ENCODE data around the gene RBM19. TPM values are rescaled to one million over a fixed set of nuclear protein-coding genes. Genes with fewer than 3 reads are reported as not detected.
"Not testable (repeated sequence)": the region's sequence is repeated elsewhere in the genome, so short reads cannot be mapped to it uniquely, and the experiment has no call there.

Gene RBM19
- 102 and 105 TPM in 2 replicates for total RNA-seq

- Mint-ChIP-seq H3K9me3 (no peaks in the 10 kb centered on the region), H3K4me3 (peak within 1 kb of the TSS; percentile 100), H3K27ac (peak within 1 kb of the TSS; percentile 100), H3K36me3 (ENCODE audit: low read depth) (peaks cover 32% of the 10 kb centered on the region), H3K4me1 (peaks cover 42% of the 10 kb centered on the region), H3K27me3 (peaks cover 5% of the 10 kb centered on the region)
- intact Hi-C loops (cut with micrococcal nuclease): no loop called here
- DNase-seq: peak; percentile 99
Observed at GRCh38 chr12:113965951-113966797, at the start of gene RBM19. Gene RBM19, minus strand, starts transcription at chr12:113966325. Its CDS starts 98 bp downstream, at chr12:113966227.

GRCh38 chr12:114015851-114016250, 49.7 kb upstream of the RBM19 start:
- no peaks in the 10 kb centered on the region for H3K4me1 Mint-ChIP-seq
- no peak overlapping the region for H3K27ac Mint-ChIP-seq
- DNase-seq: no peak
- no peaks in the 10 kb centered on the region for H3K36me3 Mint-ChIP-seq (ENCODE audit: low read depth)
- intact Hi-C loops (cut with micrococcal nuclease): no loop called here
- no peaks in the 10 kb centered on the region for H3K27me3 Mint-ChIP-seq
- H3K9me3 Mint-ChIP-seq: peaks cover 4% of the 10 kb centered on the region
- H3K4me3 Mint-ChIP-seq: no peak overlapping the region

- intact Hi-C loops (cut with micrococcal nuclease): no loop called here
- H3K36me3 Mint-ChIP-seq (ENCODE audit: low read depth): no peaks in the 10 kb centered on the region
- no peak overlapping the region for H3K4me3 Mint-ChIP-seq
Observed at GRCh38 chr12:114013575-114014345, 47.6 kb upstream of the RBM19 start.

GRCh38 chr12:114012744-114013431, 46.8 kb upstream of the RBM19 start:
- no peaks in the 10 kb centered on the region for H3K36me3 Mint-ChIP-seq (ENCODE audit: low read depth)
- H3K27ac Mint-ChIP-seq: no peak overlapping the region
- intact Hi-C loops (cut with micrococcal nuclease): no loop called here
- H3K9me3 Mint-ChIP-seq: peaks cover 4% of the 10 kb centered on the region
- no peak overlapping the region for H3K4me3 Mint-ChIP-seq
- peaks cover 3% of the 10 kb centered on the region for H3K27me3 Mint-ChIP-seq
- DNase-seq: no peak
- no peaks in the 10 kb centered on the region for H3K4me1 Mint-ChIP-seq

More at GRCh38 chr12:114013575-114014345, 47.6 kb upstream of the RBM19 start:
- DNase-seq: no peak
- Mint-ChIP-seq H3K9me3 (peaks cover 4% of the 10 kb centered on the region), H3K4me1 (no peaks in the 10 kb centered on the region), H3K27me3 (peaks cover 3% of the 10 kb centered on the region), H3K27ac (no peak overlapping the region)

- no peaks in the 10 kb centered on the region for H3K36me3 Mint-ChIP-seq (ENCODE audit: low read depth)
- intact Hi-C loops (cut with micrococcal nuclease): no loop called here
- H3K4me3 Mint-ChIP-seq: no peak overlapping the region
- DNase-seq: no peak
- H3K9me3 Mint-ChIP-seq: peaks cover 4% of the 10 kb centered on the region
- peaks cover 3% of the 10 kb centered on the region for H3K27me3 Mint-ChIP-seq
- no peaks in the 10 kb centered on the region for H3K4me1 Mint-ChIP-seq
- no peak overlapping the region for H3K27ac Mint-ChIP-seq
Observed at GRCh38 chr12:114011711-114012110, 45.6 kb upstream of the RBM19 start.

- H3K36me3 Mint-ChIP-seq (ENCODE audit: low read depth): no peaks in the 10 kb centered on the region
- H3K4me1 Mint-ChIP-seq: no peaks in the 10 kb centered on the region
- no peak for DNase-seq
- no peak overlapping the region for H3K4me3 Mint-ChIP-seq
- H3K27me3 Mint-ChIP-seq: peaks cover 3% of the 10 kb centered on the region
- intact Hi-C loops (cut with micrococcal nuclease): no loop called here
- H3K27ac Mint-ChIP-seq: no peak overlapping the region
- H3K9me3 Mint-ChIP-seq: no peaks in the 10 kb centered on the region
Observed at GRCh38 chr12:114006482-114007425, 40.6 kb upstream of the RBM19 start.

- no peak overlapping the region for H3K27ac Mint-ChIP-seq
- intact Hi-C loops (cut with micrococcal nuclease): no loop called here
- no peaks in the 10 kb centered on the region for H3K36me3 Mint-ChIP-seq (ENCODE audit: low read depth)
- H3K4me3 Mint-ChIP-seq: no peak overlapping the region
- no peak for DNase-seq
- peaks cover 3% of the 10 kb centered on the region for H3K27me3 Mint-ChIP-seq
- H3K9me3 Mint-ChIP-seq: no peaks in the 10 kb centered on the region
- H3K4me1 Mint-ChIP-seq: no peaks in the 10 kb centered on the region
Observed at GRCh38 chr12:114004402-114004801, 38.3 kb upstream of the RBM19 start.

- Mint-ChIP-seq H3K27me3 (peaks cover 1% of the 10 kb centered on the region), H3K4me1 (no peaks in the 10 kb centered on the region), H3K9me3 (no peaks in the 10 kb centered on the region), H3K4me3 (no peak overlapping the region), H3K36me3 (ENCODE audit: low read depth) (no peaks in the 10 kb centered on the region), H3K27ac (no peak overlapping the region)
- no peak for DNase-seq
- intact Hi-C loops (cut with micrococcal nuclease): no loop called here
Observed at GRCh38 chr12:114003286-114003685, 37.2 kb upstream of the RBM19 start.

- DNase-seq: no peak
- Mint-ChIP-seq H3K36me3 (ENCODE audit: low read depth) (no peaks in the 10 kb centered on the region), H3K27me3 (peaks cover 1% of the 10 kb centered on the region), H3K4me3 (no peak overlapping the region), H3K4me1 (no peaks in the 10 kb centered on the region), H3K9me3 (no peaks in the 10 kb centered on the region), H3K27ac (no peak overlapping the region)
- intact Hi-C loops (cut with micrococcal nuclease): no loop called here
Observed at GRCh38 chr12:114001511-114002340, 35.6 kb upstream of the RBM19 start.

GRCh38 chr12:114000861-114001260, 34.7 kb upstream of the RBM19 start:
- no peak for DNase-seq
- H3K36me3 Mint-ChIP-seq (ENCODE audit: low read depth): no peaks in the 10 kb centered on the region
- no peaks in the 10 kb centered on the region for H3K9me3 Mint-ChIP-seq
- H3K4me3 Mint-ChIP-seq: no peak overlapping the region
- H3K4me1 Mint-ChIP-seq: no peaks in the 10 kb centered on the region
- H3K27me3 Mint-ChIP-seq: peaks cover 3% of the 10 kb centered on the region
- H3K27ac Mint-ChIP-seq: no peak overlapping the region
- intact Hi-C loops (cut with micrococcal nuclease): no loop called here

GRCh38 chr12:114000261-114000660, 34.1 kb upstream of the RBM19 start:
- H3K27me3 Mint-ChIP-seq; H3K9me3 Mint-ChIP-seq; DNase-seq; H3K27ac Mint-ChIP-seq; H3K4me1 Mint-ChIP-seq; H3K36me3 Mint-ChIP-seq (ENCODE audit: low read depth); H3K4me3 Mint-ChIP-seq; intact Hi-C loops (cut with micrococcal nuclease): not testable (repeated sequence)

GRCh38 chr12:113997365-113997764, 31.2 kb upstream of the RBM19 start:
- Mint-ChIP-seq H3K4me1 (no peaks in the 10 kb centered on the region), H3K4me3 (no peak overlapping the region), H3K27me3 (peaks cover 9% of the 10 kb centered on the region), H3K9me3 (no peaks in the 10 kb centered on the region), H3K36me3 (ENCODE audit: low read depth) (no peaks in the 10 kb centered on the region), H3K27ac (no peak overlapping the region)
- intact Hi-C loops (cut with micrococcal nuclease): no loop called here
- DNase-seq: no peak

All from activated CD4-positive, alpha-beta T cell treated with anti-CD3 and anti-CD28 coated beads, Interleukin-2, amount 10 ng/mL, durations not matched to agents 24 days and 14 days (primary cell).